Ishikawa (cell line): ENCODE data around the gene RMRP.

ENCODE experiments used
- CEBPB ChIP-seq: IDR thresholded peaks from 2 replicates; pipeline ENCODE4 v1.6.1; 2012
- CREB1 ChIP-seq: IDR thresholded peaks from 2 replicates; pipeline ENCODE4 v1.6.1; 2012; ENCODE audit warnings: low read depth
- EGR1 ChIP-seq: IDR thresholded peaks from 2 replicates; pipeline ENCODE4 v1.6.1; 2012
- EP300 ChIP-seq: IDR thresholded peaks from 2 replicates; pipeline ENCODE4 v1.6.1; 2012; ENCODE audit warnings: borderline replicate concordance
- FOXM1 ChIP-seq: IDR thresholded peaks from 2 replicates; pipeline ENCODE4 v1.6.1; 2012; ENCODE audit warnings: low read depth, borderline replicate concordance
- NFIC ChIP-seq: IDR thresholded peaks from 2 replicates; pipeline ENCODE4 v1.6.1; 2012
- RAD21 ChIP-seq: IDR thresholded peaks from 2 replicates; pipeline ENCODE4 v1.6.1; 2012; ENCODE audit warnings: low read depth
- TAF1 ChIP-seq: IDR thresholded peaks from 2 replicates; pipeline ENCODE4 v1.6.1; 2012; ENCODE audit warnings: low read depth, mild to moderate bottlenecking
- TCF12 ChIP-seq: IDR thresholded peaks from 2 replicates; pipeline ENCODE4 v1.6.1; 2012; ENCODE audit warnings: low read depth
- TEAD4 ChIP-seq: IDR thresholded peaks from 2 replicates; pipeline ENCODE4 v1.6.1; 2012
- YY1 ChIP-seq: IDR thresholded peaks from 2 replicates; pipeline ENCODE4 v1.6.1; 2012; ENCODE audit warnings: low read depth
- ZBTB7A ChIP-seq: IDR thresholded peaks from 2 replicates; pipeline ENCODE4 v1.6.1; 2012; ENCODE audit warnings: low read depth
- TF ChIP-seq, protein P1 (sequence below): IDR thresholded peaks from 2 replicates; pipeline ENCODE4 v1.6.1; 2012; ENCODE audit warnings: low read depth, mild to moderate bottlenecking
- TF ChIP-seq, protein P2 (sequence below): IDR thresholded peaks from 2 replicates; pipeline ENCODE4 v1.6.1; 2012
- TF ChIP-seq, protein P3 (sequence below): IDR thresholded peaks from 2 replicates; pipeline ENCODE4 v1.6.1; 2012

RMRP gene

DNA sequence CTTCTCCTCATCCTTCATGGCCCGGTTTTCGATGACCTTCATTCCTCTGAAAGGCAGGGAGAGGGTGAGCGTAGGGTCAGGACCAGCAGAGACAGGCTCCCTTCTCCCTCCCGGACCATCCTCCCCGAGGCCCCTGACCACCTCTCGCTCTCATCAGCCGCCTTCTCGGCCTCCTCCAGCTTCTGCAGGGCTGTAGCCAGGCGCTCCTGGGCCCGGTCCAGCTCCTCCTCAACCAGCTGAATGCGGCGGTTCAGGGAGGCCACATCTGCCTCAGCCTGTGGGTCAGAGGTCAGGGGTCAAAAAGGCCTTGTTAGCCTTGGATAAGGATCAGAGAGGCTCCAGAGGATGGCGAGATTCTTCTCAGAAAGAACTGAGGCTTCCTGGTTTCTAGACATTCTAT lies 27.7 kb upstream of the RMRP start:
- TF ChIP-seq YY1 = no peak
- TF ChIP-seq ZBTB7A = no peak
- no peak for TF ChIP-seq CREB1
- TF ChIP-seq RAD21 = no peak
- no peak for TF ChIP-seq CEBPB
- TF ChIP-seq, protein P1, sequence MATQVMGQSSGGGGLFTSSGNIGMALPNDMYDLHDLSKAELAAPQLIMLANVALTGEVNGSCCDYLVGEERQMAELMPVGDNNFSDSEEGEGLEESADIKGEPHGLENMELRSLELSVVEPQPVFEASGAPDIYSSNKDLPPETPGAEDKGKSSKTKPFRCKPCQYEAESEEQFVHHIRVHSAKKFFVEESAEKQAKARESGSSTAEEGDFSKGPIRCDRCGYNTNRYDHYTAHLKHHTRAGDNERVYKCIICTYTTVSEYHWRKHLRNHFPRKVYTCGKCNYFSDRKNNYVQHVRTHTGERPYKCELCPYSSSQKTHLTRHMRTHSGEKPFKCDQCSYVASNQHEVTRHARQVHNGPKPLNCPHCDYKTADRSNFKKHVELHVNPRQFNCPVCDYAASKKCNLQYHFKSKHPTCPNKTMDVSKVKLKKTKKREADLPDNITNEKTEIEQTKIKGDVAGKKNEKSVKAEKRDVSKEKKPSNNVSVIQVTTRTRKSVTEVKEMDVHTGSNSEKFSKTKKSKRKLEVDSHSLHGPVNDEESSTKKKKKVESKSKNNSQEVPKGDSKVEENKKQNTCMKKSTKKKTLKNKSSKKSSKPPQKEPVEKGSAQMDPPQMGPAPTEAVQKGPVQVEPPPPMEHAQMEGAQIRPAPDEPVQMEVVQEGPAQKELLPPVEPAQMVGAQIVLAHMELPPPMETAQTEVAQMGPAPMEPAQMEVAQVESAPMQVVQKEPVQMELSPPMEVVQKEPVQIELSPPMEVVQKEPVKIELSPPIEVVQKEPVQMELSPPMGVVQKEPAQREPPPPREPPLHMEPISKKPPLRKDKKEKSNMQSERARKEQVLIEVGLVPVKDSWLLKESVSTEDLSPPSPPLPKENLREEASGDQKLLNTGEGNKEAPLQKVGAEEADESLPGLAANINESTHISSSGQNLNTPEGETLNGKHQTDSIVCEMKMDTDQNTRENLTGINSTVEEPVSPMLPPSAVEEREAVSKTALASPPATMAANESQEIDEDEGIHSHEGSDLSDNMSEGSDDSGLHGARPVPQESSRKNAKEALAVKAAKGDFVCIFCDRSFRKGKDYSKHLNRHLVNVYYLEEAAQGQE = no peak
- TF ChIP-seq EGR1 = no peak
- TF ChIP-seq TEAD4 = no peak
- TF ChIP-seq TAF1 = no peak
- TF ChIP-seq NFIC = no peak
- TF ChIP-seq, protein P2, sequence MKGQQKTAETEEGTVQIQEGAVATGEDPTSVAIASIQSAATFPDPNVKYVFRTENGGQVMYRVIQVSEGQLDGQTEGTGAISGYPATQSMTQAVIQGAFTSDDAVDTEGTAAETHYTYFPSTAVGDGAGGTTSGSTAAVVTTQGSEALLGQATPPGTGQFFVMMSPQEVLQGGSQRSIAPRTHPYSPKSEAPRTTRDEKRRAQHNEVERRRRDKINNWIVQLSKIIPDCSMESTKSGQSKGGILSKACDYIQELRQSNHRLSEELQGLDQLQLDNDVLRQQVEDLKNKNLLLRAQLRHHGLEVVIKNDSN = no peak
- TF ChIP-seq FOXM1 = no peak
- no peak for TF ChIP-seq EP300

DNA sequence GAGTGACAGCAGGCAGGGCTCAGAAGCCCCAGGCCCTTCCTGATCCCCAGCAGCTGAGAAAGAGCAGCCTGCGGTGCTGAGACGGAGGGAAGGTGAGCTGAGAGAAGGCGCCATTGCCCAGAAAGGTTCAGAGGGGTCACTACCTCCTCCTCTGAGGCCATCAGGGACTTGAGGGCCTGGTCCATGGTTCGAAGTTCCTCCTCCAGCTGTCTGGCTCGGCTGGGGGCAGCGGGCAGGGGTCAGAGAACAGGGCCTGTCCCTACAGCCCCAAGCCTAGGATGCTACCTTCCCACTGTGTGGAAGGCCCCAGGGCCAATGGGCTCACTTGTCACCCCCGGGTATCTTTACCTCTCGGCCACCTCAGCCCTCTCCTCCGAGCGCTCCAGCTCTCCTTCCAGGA lies 27.1 kb upstream of the RMRP start:
- TF ChIP-seq RAD21 = no peak
- TF ChIP-seq, protein P3, sequence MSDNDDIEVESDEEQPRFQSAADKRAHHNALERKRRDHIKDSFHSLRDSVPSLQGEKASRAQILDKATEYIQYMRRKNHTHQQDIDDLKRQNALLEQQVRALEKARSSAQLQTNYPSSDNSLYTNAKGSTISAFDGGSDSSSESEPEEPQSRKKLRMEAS = no peak
- TF ChIP-seq ZBTB7A = no peak

DNA sequence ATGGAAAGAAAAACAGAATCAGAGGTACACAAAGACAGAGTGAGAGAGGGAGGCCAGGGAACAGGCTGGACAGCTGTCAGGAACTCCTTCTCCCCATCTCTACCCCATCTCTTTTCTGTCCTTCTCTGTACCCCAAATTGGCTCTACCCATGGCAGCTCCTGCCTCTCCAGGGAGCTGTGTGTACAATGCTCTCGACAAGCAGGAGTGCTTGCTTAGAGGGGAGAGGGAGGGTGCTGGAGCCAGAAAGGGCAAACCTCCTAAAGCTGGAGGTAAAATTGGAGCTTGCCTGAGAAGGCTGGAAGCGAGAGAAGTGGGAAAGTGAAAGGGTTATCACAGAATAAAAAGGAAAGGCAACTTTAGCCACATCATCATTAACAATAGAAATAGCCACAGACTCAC lies 25.5 kb upstream of the RMRP start:
- TF ChIP-seq, protein P1 = no peak
- no peak for TF ChIP-seq CEBPB
- TF ChIP-seq RAD21 = no peak
- TF ChIP-seq YY1 = no peak
- no peak for TF ChIP-seq CREB1
- TF ChIP-seq TCF12 = no peak
- TF ChIP-seq TEAD4 = no peak
- TF ChIP-seq NFIC = no peak
- TF ChIP-seq, protein P3 = no peak
- TF ChIP-seq, protein P2 = no peak

DNA sequence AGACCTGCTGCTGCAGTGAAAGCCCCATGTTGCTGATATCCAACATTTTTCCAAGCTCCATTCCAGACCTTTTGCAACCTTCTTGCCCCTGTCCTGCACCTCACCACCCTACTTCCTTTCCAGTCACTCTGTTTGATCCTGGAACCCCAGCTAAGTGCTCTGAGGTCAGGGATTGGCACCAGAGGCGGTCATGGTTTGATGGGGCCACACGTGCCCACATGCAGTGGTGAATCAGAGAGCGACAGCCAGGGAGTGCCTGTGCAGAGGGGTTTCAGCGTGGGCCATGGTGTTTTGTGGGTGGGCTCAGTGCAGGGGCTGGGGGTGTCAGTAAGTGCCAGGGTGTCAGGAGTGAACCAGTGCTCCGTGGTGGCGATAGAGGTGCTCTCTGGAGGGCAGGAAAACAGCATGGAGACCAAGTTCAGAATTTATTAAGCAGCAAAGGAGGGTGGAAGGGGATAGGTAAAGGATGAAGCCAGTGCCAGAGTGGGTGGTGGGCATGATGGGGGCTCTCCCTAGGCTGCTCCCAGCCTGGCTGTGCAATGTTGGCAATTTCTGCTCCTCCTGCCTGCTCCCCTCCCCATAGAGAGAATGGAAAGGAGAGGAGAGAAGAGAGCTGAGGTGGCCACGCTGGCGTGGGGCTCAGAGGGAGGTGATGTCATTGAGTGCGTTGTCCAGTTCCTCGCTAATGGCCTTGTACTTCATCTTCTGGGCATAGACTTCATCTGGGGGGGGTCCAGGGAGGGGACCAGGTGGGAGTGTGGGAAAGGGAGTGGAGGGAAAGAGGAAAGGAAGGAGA lies 24.9 kb upstream of the RMRP start:
- no peak for TF ChIP-seq RAD21
- no peak for TF ChIP-seq TEAD4
- no peak for TF ChIP-seq CREB1
- TF ChIP-seq YY1 = no peak
- no peak for TF ChIP-seq TCF12
- TF ChIP-seq CEBPB = no peak
- no peak for TF ChIP-seq ZBTB7A
- no peak for TF ChIP-seq EGR1
- TF ChIP-seq, protein P3 = no peak
- TF ChIP-seq, protein P2 = no peak
- TF ChIP-seq, protein P1 = no peak
- no peak for TF ChIP-seq FOXM1
- TF ChIP-seq EP300 = no peak
- no peak for TF ChIP-seq NFIC
- no peak for TF ChIP-seq TAF1
